ENCODE data around the gene SLC50A1.

Gene SLC50A1

DNA sequence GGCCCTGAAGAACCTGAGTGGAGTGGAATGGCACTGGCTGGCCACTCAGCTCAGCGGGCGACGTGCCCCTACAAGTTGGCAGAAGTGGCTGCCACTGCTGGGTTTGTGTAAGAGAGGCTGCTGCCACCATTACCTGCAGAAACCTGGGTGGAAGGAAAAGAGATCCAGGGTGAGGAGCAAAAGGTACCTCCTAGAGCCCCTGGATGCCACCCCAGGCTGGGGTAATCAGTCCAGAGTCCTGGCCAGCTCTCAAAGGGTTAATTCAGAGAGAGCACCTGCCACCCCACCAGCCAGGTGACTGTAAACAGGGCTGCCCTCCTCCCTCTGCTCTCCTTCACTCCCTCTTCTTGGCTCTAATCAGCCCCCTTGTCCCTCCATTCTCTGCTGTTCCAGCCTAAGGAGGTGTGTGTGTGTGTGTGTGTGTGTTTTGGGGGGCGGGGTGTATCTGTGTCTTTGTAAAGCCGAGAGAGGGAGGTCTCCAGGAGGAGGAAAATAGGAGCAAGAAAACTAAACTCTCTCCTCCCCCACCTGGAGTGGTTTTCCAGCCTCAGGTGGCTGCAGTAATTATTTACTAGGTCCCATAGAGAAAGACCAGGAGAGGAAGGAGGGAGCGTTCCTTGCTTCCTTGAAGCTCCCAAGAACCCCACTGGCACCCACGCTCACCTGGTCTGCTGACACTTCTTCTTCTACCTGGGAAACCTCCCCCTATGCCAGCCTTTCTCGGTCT is 50.6 kb downstream of the SLC50A1 start:
- no peak for TF ChIP-seq CTCF (IDR thresholded peaks at IDR 0.05; ENCODE audit: poor library complexity, severe bottlenecking)
- no peaks in the 10 kb centered on the region for H3K36me3 ChIP-seq (ENCODE audit: low read depth)
- H3K27ac ChIP-seq (ENCODE audit: poor library complexity, severe bottlenecking): no peak overlapping the region
- no peaks in the 10 kb centered on the region for H3K9me3 ChIP-seq (ENCODE audit: severe bottlenecking)
- H3K4me3 ChIP-seq (ENCODE audit: severe bottlenecking): no peak overlapping the region
- DNase-seq (ENCODE audit: low spot score) (no peak), ATAC-seq (ENCODE audit: low read depth) (peak; percentile 4; the same call in 1 of the 3 replicates)
- no peaks in the 10 kb centered on the region for H3K27me3 ChIP-seq (ENCODE audit: insufficient read depth, poor library complexity, severe bottlenecking)
- H3K4me1 ChIP-seq (ENCODE audit: insufficient read depth, poor library complexity, severe bottlenecking): no peaks in the 10 kb centered on the region

GRCh38 chr1:155186794-155187455 is 51.3 kb downstream of the SLC50A1 start:
- DNase-seq (ENCODE audit: low spot score) (no peak), ATAC-seq (ENCODE audit: low read depth) (no peak)
- H3K27ac ChIP-seq (ENCODE audit: poor library complexity, severe bottlenecking): no peak overlapping the region
- no peaks in the 10 kb centered on the region for H3K9me3 ChIP-seq (ENCODE audit: severe bottlenecking)
- H3K4me3 ChIP-seq (ENCODE audit: severe bottlenecking): no peak overlapping the region
- H3K36me3 ChIP-seq (ENCODE audit: low read depth): no peaks in the 10 kb centered on the region
- no peak for TF ChIP-seq CTCF (IDR thresholded peaks at IDR 0.05; ENCODE audit: poor library complexity, severe bottlenecking)
- no peaks in the 10 kb centered on the region for H3K4me1 ChIP-seq (ENCODE audit: insufficient read depth, poor library complexity, severe bottlenecking)
- no peaks in the 10 kb centered on the region for H3K27me3 ChIP-seq (ENCODE audit: insufficient read depth, poor library complexity, severe bottlenecking)

DNA sequence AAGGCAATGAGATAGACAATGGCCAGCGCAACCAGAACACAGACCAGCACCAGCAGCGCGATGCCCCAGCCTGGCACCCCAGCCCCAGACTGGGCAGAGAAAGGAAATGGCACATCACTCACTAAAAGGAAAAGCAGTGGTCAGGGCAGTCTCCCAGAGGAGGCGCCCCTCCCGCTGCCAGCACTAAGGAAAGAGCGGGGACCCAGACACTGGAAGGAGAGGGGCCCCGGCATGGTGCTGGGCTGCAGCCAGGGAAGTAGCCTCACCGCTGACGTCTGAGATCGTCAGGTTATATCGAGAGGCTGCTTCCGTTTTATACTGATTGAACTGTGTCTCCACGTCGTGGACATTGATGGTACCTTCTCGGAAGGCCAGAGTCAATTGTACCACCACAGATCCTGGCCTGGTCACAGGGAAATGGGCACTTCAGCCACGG is 51.8 kb downstream of the SLC50A1 start:
- no peak overlapping the region for H3K27ac ChIP-seq (ENCODE audit: poor library complexity, severe bottlenecking)
- H3K4me3 ChIP-seq (ENCODE audit: severe bottlenecking): no peak overlapping the region
- ATAC-seq (ENCODE audit: low read depth) (0 out of 3 replicates have a peak, but pooled peaks have one; percentile 3), DNase-seq (ENCODE audit: low spot score) (no peak)
- H3K27me3 ChIP-seq (ENCODE audit: insufficient read depth, poor library complexity, severe bottlenecking): no peaks in the 10 kb centered on the region
- no peaks in the 10 kb centered on the region for H3K4me1 ChIP-seq (ENCODE audit: insufficient read depth, poor library complexity, severe bottlenecking)
- H3K36me3 ChIP-seq (ENCODE audit: low read depth): no peaks in the 10 kb centered on the region
- no peaks in the 10 kb centered on the region for H3K9me3 ChIP-seq (ENCODE audit: severe bottlenecking)
- no peak for TF ChIP-seq CTCF (IDR thresholded peaks at IDR 0.05; ENCODE audit: poor library complexity, severe bottlenecking)

- H3K4me3 ChIP-seq (ENCODE audit: severe bottlenecking): no peak overlapping the region
Measured at GRCh38 chr1:155188268-155188667, 52.6 kb downstream of the SLC50A1 start.

More at GRCh38 chr1:155188268-155188667, 52.6 kb downstream of the SLC50A1 start:
- TF ChIP-seq CTCF (IDR thresholded peaks at IDR 0.05; ENCODE audit: poor library complexity, severe bottlenecking): no peak
- ATAC-seq (ENCODE audit: low read depth) (peak; percentile 20; the same call in 1 of the 3 replicates), DNase-seq (ENCODE audit: low spot score) (peak; percentile 32)
- H3K27me3 ChIP-seq (ENCODE audit: insufficient read depth, poor library complexity, severe bottlenecking): no peaks in the 10 kb centered on the region
- no peaks in the 10 kb centered on the region for H3K36me3 ChIP-seq (ENCODE audit: low read depth)
- no peak overlapping the region for H3K27ac ChIP-seq (ENCODE audit: poor library complexity, severe bottlenecking)
- H3K9me3 ChIP-seq (ENCODE audit: severe bottlenecking): no peaks in the 10 kb centered on the region
- H3K4me1 ChIP-seq (ENCODE audit: insufficient read depth, poor library complexity, severe bottlenecking): peaks cover 3% of the 10 kb centered on the region
